Naive B cell (primary cell): Measurements from ENCODE around the gene NAP1L4. TPM values are rescaled to one million over a fixed set of nuclear protein-coding genes. Genes with fewer than 3 reads are reported as not detected.

Experiments used
- ATAC-seq, 2 donors: fragments of 150-1000 bp; cut with Tn5 transposase; 2 replicates each; pipeline ENCODE4 v1.10.0; 2021; ENCODE audit warnings: low read depth in 2 of 2, mild to moderate bottlenecking in 2 of 2, moderate library complexity in 2 of 2
- DNase-seq: peaks from one replicate; pipeline ENCODE4 v3.0.0; 2022
- H3K27ac Mint-ChIP-seq, 6 donors: one replicate each; pipeline ENCODE4 v1.8.0; 2020 to 2022; ENCODE audit warnings: mild to moderate bottlenecking in 6 of 6, mixed read lengths in 6 of 6, moderate library complexity in 5 of 6, inconsistent platforms in 2 of 6
- H3K27me3 Mint-ChIP-seq, 3 donors: one replicate each; pipeline ENCODE4 v1.8.0; 2021 to 2022; ENCODE audit warnings: mixed read lengths in 3 of 3, mild to moderate bottlenecking in 1 of 3
- H3K36me3 Mint-ChIP-seq, 2 donors: one replicate each; pipeline ENCODE4 v1.8.0; 2020 to 2022; ENCODE audit warnings: mixed read lengths in 2 of 2, inconsistent platforms in 1 of 2, mild to moderate bottlenecking in 1 of 2
- H3K4me1 Mint-ChIP-seq, 3 donors: one replicate each; pipeline ENCODE4 v1.8.0; 2020 to 2022; ENCODE audit warnings: mixed read lengths in 3 of 3, inconsistent platforms in 1 of 3, mild to moderate bottlenecking in 1 of 3, moderate library complexity in 1 of 3
- H3K4me3 Mint-ChIP-seq, 8 donors: one replicate each; pipeline ENCODE4 v1.8.0; 2020 to 2022; ENCODE audit warnings: mild to moderate bottlenecking in 8 of 8, mixed read lengths in 8 of 8, moderate library complexity in 8 of 8, inconsistent platforms in 2 of 8
- H3K9me3 Mint-ChIP-seq, 7 donors: one replicate each; pipeline ENCODE4 v1.8.0; 2020 to 2022; ENCODE audit warnings: mixed read lengths in 7 of 7, mild to moderate bottlenecking in 5 of 7, inconsistent platforms in 2 of 7, moderate library complexity in 1 of 7
- polyA plus RNA-seq, 6 donors: library from polyadenylated mRNA; unstranded; fragments of 300-500 nt; fragmentation: Illumina TruSeq; gene quantifications; one replicate each; pipeline ENCODE4 v1.2.3, GENCODE V29; 2021; ENCODE audit warnings: low read depth in 6 of 6

NAP1L4 gene
- polyA plus RNA-seq, 6 donors from 2014 or later: 57.8 to 78.2 (median 65.1) TPM

DNA sequence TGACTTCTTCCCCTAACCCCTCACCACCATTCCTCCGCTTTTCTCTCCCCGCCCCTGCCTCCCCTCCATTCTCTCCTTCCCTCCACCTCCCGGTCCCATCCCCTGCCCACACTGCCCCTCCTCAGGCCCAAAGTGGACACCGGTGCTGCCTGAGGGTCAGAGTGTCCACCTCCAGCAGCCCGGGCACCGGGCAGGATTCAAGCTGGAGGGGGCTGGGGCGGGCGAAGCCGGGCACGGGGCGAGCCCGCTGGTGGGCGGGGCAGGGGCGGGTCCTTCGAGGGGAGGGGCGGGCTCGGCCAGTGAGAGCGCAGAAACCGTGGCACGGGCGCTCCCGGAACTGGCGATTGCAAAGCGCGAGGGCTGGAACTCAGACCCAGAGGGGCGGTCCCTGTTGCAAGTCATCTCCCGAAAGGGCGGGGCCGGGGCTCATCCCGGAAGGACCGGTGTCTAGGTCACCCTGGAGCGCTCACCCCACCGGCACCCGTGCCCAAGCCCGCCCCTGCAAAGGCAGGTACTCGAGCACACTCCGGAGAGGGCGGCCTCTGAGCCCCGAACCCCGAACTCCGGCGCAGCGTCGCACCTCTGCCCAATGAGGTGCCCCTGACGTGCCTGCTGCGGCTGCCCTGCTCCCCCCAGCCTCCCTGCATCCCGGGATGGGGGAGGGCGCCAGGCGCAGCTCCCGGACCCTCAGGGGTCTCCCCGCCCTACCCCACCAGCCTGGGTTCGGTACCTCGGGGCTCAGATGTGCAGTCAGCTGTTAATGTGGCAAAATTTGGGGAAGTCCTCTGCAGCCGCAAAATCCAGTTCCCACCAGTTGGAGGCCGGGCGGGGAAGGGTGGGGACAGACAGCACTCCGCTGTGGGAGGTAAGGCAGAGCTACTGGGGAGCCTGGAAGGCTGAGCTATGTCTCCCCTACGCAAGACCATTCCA is 90.0 kb downstream of the NAP1L4 start:
- peak; percentile 78 for DNase-seq
- ATAC-seq: peak; percentile 83 to 89
- Mint-ChIP-seq H3K27ac (no peak overlapping the region), H3K4me1 (peaks cover 16 to 30% (median 23%) of the 10 kb centered on the region in 3 donors), H3K9me3 (peaks cover 0 to 10% (median 6%) of the 10 kb centered on the region in 7 donors), H3K4me3 (peak overlapping the region; percentile 16 to 90 (median 80)), H3K36me3 (peaks cover 0 to 17% of the 10 kb centered on the region in 2 donors), H3K27me3 (peaks cover 0 to 53% (median 8%) of the 10 kb centered on the region in 3 donors)

DNA sequence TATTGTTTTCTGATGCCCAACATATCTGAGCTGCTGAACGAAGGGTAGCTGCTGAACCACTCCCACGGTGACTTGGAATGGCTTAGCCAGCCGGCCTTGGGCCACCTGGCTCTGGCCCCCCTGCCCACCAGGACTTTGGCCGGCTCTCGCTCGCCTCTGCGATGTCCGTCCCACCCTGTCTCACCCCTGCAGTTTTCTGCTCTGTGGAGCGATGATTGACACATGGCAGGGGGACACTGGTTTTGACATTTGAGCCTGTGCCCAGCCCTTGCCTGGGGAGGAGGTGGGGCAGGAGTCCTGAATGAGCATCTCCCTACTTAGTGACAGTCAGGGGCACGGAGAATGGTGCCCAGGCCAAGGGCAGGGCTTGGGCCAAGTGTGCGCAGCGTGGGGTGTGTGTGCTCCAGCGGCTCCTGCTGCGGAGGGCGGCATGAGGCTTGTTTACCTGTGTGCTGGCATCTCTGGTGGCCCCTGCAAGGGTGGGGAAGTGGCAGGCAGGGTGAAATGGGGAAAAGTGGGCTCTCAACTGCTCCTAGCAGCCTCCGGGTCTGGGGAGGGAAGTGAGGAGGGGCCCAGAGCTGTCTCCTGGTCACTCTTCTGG is 90.8 kb downstream of the NAP1L4 start:
- Mint-ChIP-seq H3K27me3 (peaks cover 0 to 54% (median 8%) of the 10 kb centered on the region in 3 donors), H3K4me1 (peaks cover 16 to 30% (median 23%) of the 10 kb centered on the region in 3 donors), H3K9me3 (peaks cover 0 to 10% (median 6%) of the 10 kb centered on the region in 7 donors), H3K36me3 (peaks cover 0 to 17% of the 10 kb centered on the region in 2 donors), H3K4me3 (peak overlapping the region; percentile 16 to 83 (median 72)), H3K27ac (peak overlapping the region in 2 of 6 donors; percentile 68 to 77)
- no peak for ATAC-seq
- DNase-seq: no peak

GRCh38 chr11:2899080-2899783 is 92.9 kb downstream of the NAP1L4 start:
- no peak for ATAC-seq
- no peak for DNase-seq
- H3K4me3 Mint-ChIP-seq: peak overlapping the region in 1 of 8 donors; percentile 52
- H3K27ac Mint-ChIP-seq: peak overlapping the region in 3 of 6 donors; percentile 69 to 88 (median 86)
- peaks cover 16 to 23% (median 22%) of the 10 kb centered on the region in 3 donors for H3K4me1 Mint-ChIP-seq
- no peaks in the 10 kb centered on the region for H3K36me3 Mint-ChIP-seq
- peaks cover 0 to 40% (median 0%) of the 10 kb centered on the region in 3 donors for H3K27me3 Mint-ChIP-seq
- H3K9me3 Mint-ChIP-seq: no peaks in the 10 kb centered on the region

GRCh38 chr11:2898366-2899079 is 93.6 kb downstream of the NAP1L4 start:
- Mint-ChIP-seq H3K4me3 (peak overlapping the region in 2 of 8 donors; percentile 47 to 52), H3K27me3 (peaks cover 0 to 33% (median 0%) of the 10 kb centered on the region in 3 donors), H3K4me1 (peaks cover 12 to 23% (median 18%) of the 10 kb centered on the region in 3 donors), H3K9me3 (no peaks in the 10 kb centered on the region), H3K27ac (peak overlapping the region in 3 of 6 donors; percentile 21 to 78 (median 62)), H3K36me3 (no peaks in the 10 kb centered on the region)
- ATAC-seq (no peak), DNase-seq (no peak)

DNA sequence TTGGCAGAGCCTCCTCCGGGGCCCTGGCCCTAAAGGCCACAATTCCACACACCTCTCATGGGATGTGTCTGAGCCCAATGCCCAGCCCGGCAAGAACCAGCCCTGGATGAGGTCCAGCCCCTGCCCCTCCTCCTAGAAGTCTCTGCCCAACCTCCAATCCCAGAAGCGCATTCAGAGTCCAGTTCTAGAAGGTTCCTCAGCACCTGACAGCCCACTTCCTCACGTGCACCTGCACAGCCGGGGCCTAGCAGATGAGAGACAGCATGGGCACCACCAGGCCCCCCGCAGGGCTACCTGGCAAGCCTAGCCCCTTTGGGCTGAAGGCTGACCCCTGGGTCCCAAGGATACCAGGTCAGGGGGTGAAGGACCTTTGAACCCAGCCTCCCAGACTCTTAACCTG is 95.1 kb downstream of the NAP1L4 start:
- no peak overlapping the region for H3K27ac Mint-ChIP-seq
- H3K9me3 Mint-ChIP-seq: no peaks in the 10 kb centered on the region
- peaks cover 15 to 29% (median 20%) of the 10 kb centered on the region in 3 donors for H3K4me1 Mint-ChIP-seq
- peaks cover 0 to 31% (median 0%) of the 10 kb centered on the region in 3 donors for H3K27me3 Mint-ChIP-seq
- peak overlapping the region in 1 of 8 donors; percentile 6 for H3K4me3 Mint-ChIP-seq
- ATAC-seq (no peak), DNase-seq (no peak)
- no peaks in the 10 kb centered on the region for H3K36me3 Mint-ChIP-seq

DNA sequence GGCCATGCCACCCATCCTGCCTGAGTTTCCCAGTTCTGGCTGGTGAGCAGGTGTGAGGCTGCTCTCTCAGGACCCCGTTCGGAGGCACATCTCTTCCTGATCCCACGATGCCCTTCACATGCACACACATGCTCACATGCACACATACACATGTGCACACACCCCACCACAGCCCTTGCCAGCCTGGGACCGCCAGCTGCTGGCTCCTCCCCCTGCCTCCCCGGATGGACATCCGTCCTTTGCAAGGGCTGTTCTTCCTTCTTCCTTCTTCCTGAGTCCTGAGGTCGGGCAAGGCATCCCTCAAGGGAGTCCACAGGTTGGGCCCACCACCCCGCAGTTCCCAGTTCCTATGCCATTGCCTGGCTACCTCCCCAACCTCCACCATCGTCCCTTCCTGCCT is 96.1 kb downstream of the NAP1L4 start:
- DNase-seq: no peak
- no peak for ATAC-seq
- no peaks in the 10 kb centered on the region for H3K9me3 Mint-ChIP-seq
- peaks cover 17 to 30% (median 22%) of the 10 kb centered on the region in 3 donors for H3K4me1 Mint-ChIP-seq
- no peaks in the 10 kb centered on the region for H3K36me3 Mint-ChIP-seq
- H3K4me3 Mint-ChIP-seq: no peak overlapping the region
- no peak overlapping the region for H3K27ac Mint-ChIP-seq
- peaks cover 0 to 31% (median 0%) of the 10 kb centered on the region in 3 donors for H3K27me3 Mint-ChIP-seq

Other genes with a start within 250 kb of the NAP1L4 start
- under 1 TPM in 1 of 6 donors, not detected in 5; 0.25 TPM for gene CDKN1C, start 106.6 kb downstream of the NAP1L4 start, polyA plus RNA-seq
- not detected for gene PHLDA2, start 62.9 kb downstream of the NAP1L4 start, polyA plus RNA-seq
- gene CARS1, start 65.1 kb upstream of the NAP1L4 start, polyA plus RNA-seq: 10 to 100 TPM; 18.8 to 32.7 (median 27.2) TPM
- gene OSBPL5, start 173.0 kb upstream of the NAP1L4 start, polyA plus RNA-seq: under 1 TPM in 2 of 6 donors, not detected in 4; 0.12 to 0.25 TPM
- gene MRGPRG, start 226.5 kb upstream of the NAP1L4 start, polyA plus RNA-seq: not detected
- not detected for gene MRGPRE, start 240.1 kb upstream of the NAP1L4 start, polyA plus RNA-seq